Tibial nerve (tissue), 4 donors: Measurements from ENCODE around the gene TNFSF13. TPM values are rescaled to one million over a fixed set of nuclear protein-coding genes. Genes with fewer than 3 reads are reported as not detected.

Experiments
- DNase-seq, 2 donors: peaks; one replicate each; pipeline ENCODE4 v3.0.0-alpha.2; 2019; ENCODE audit warnings: low spot score in 2 of 2
- H3K27ac ChIP-seq, 4 donors: fragments of 200-600 bp; sonication (generic) in 3 of 4; one replicate each; pipeline ENCODE4 v1.5.1; 2017 to 2019; ENCODE audit warnings: mild to moderate bottlenecking in 1 of 4
- H3K27me3 ChIP-seq, 2 donors: fragments of 200-600 bp; sonication (generic) in 1 of 2; one replicate each; pipeline versions ENCODE4 v1.5.1 to v1.6.0; 2017 to 2019
- H3K36me3 ChIP-seq, 3 donors: fragments of 200-600 bp; sonication (generic); one replicate each; pipeline ENCODE4 v1.5.1; 2018 to 2019
- H3K4me1 ChIP-seq, 4 donors: fragments of 200-600 bp; sonication (generic) in 3 of 4; one replicate each; pipeline ENCODE4 v1.5.1; 2017 to 2019
- H3K4me3 ChIP-seq, 4 donors: fragments of 200-600 bp; sonication (generic) in 3 of 4; one replicate each; pipeline ENCODE4 v1.5.1; 2017 to 2019; ENCODE audit warnings: mild to moderate bottlenecking in 1 of 4, moderate library complexity in 1 of 4
- H3K9me3 ChIP-seq, 4 donors: fragments of 200-600 bp; sonication (generic) in 3 of 4; one replicate each; pipeline ENCODE4 v1.5.1; 2017 to 2019
- CTCF ChIP-seq, 5 experiments: fragments of 200-600 bp in 3 of 5; fragments of 450-650 bp in 2 of 5; sonication (generic) in 3 of 5; IDR thresholded peaks; one replicate each; pipeline ENCODE4 v1.5.1; 2016 to 2019; ENCODE audit warnings: antibody characterized with exemption in 5 of 5, mild to moderate bottlenecking in 3 of 5, moderate library complexity in 2 of 5
- EP300 ChIP-seq, 2 donors: sonication (generic); formaldehyde crosslinking; IDR thresholded peaks; one replicate each; pipeline ENCODE4 v1.6.1; 2017; ENCODE audit warnings: antibody characterized with exemption in 2 of 2, mild to moderate bottlenecking in 1 of 2
- POLR2A ChIP-seq, 2 donors: fragments of 450-650 bp; IDR thresholded peaks; one replicate each; pipeline ENCODE4 v1.6.1; 2017; ENCODE audit warnings: antibody characterized with exemption in 2 of 2, mild to moderate bottlenecking in 2 of 2, moderate library complexity in 2 of 2
- WGBS, 2 donors: methylation state at CpG; one replicate each; pipeline ENCODE4 v1.1.5; 2018; 5-methylcytosine and 5-hydroxymethylcytosine counted together
- total RNA-seq, 4 donors: library from RNA; depleted of rRNA; stranded (reverse); fragments of >200 nt; gene quantifications; one replicate each; pipeline ENCODE4 v1.1.0, GENCODE V29; 2016

Gene TNFSF13
- total RNA-seq, 4 donors from 2014 or later, result 44.7 to 93.3 (median 64.7) TPM

- Histone ChIP-seq H3K4me3 (peak within 1 kb of the TSS; percentile 71 to 88 (median 80)), H3K27me3 (no peaks in the 10 kb centered on the region), H3K9me3 (no peaks in the 10 kb centered on the region), H3K27ac (peak within 1 kb of the TSS; percentile 92 to 94 (median 94)), H3K36me3 (peaks cover 0 to 38% (median 10%) of the 10 kb centered on the region in 3 donors), H3K4me1 (peaks cover 0 to 79% (median 54%) of the 10 kb centered on the region in 4 donors)
- WGBS, 2 donors, result 1% methylated on average over 32 to 78 of the region's 82 CpGs
- TF ChIP-seq POLR2A (IDR thresholded peaks at IDR 0.05), result peak; percentile 29 to 71
- TF ChIP-seq CTCF (IDR thresholded peaks at IDR 0.05), result no peak
- peak in 1 of 2 donors; percentile 83 for TF ChIP-seq EP300 (IDR thresholded peaks at IDR 0.05)
- DNase-seq, result peak; percentile 79 to 85
Measured at GRCh38 chr17:7561589-7562207, 3.1 kb downstream of the TNFSF13 start, which contains the start of gene SENP3. Gene SENP3 (plus strand): TSS chr17:7561919. CDS start chr17:7563077, 1,158 bp downstream.

- Histone ChIP-seq H3K27ac (peak overlapping the region; percentile 75 to 94 (median 92)), H3K9me3 (no peaks in the 10 kb centered on the region), H3K4me1 (peaks cover 0 to 74% (median 49%) of the 10 kb centered on the region in 4 donors), H3K36me3 (peaks cover 2 to 43% (median 10%) of the 10 kb centered on the region in 3 donors), H3K27me3 (no peaks in the 10 kb centered on the region), H3K4me3 (peak overlapping the region; percentile 71 to 88 (median 80))
- 1% methylated on average over 16 to 28 of the region's 28 CpGs for WGBS, 2 donors
- no peak for TF ChIP-seq EP300 (IDR thresholded peaks at IDR 0.05)
- TF ChIP-seq POLR2A (IDR thresholded peaks at IDR 0.05), result no peak
- no peak for TF ChIP-seq CTCF (IDR thresholded peaks at IDR 0.05)
- no peak for DNase-seq
Measured at GRCh38 chr17:7562208-7562605, 3.7 kb downstream of the TNFSF13 start.

- H3K4me1 ChIP-seq, result peaks cover 0 to 63% (median 39%) of the 10 kb centered on the region in 4 donors
- peak overlapping the region in 1 of 4 donors; percentile 88 for H3K4me3 ChIP-seq
- no peak for TF ChIP-seq EP300 (IDR thresholded peaks at IDR 0.05)
- TF ChIP-seq CTCF (IDR thresholded peaks at IDR 0.05), result no peak
- no peak for TF ChIP-seq POLR2A (IDR thresholded peaks at IDR 0.05)
- H3K27me3 ChIP-seq, result no peaks in the 10 kb centered on the region
- no peaks in the 10 kb centered on the region for H3K9me3 ChIP-seq
- H3K27ac ChIP-seq, result no peak overlapping the region
- DNase-seq, result no peak
- WGBS, 2 donors, result 83% methylated on average over 30 of the region's 30 CpGs
- H3K36me3 ChIP-seq, result peaks cover 5 to 51% (median 10%) of the 10 kb centered on the region in 3 donors
Measured at GRCh38 chr17:7563115-7563869, 4.7 kb downstream of the TNFSF13 start.

GRCh38 chr17:7569571-7569970, 11.0 kb downstream of the TNFSF13 start:
- no peaks in the 10 kb centered on the region for H3K9me3 ChIP-seq
- no peaks in the 10 kb centered on the region for H3K27me3 ChIP-seq
- TF ChIP-seq CTCF (IDR thresholded peaks at IDR 0.05) (no peak), POLR2A (IDR thresholded peaks at IDR 0.05) (no peak), EP300 (IDR thresholded peaks at IDR 0.05) (no peak)
- peaks cover 0 to 29% (median 9%) of the 10 kb centered on the region in 4 donors for H3K4me1 ChIP-seq
- no peak overlapping the region for H3K4me3 ChIP-seq
- no peak for DNase-seq
- H3K27ac ChIP-seq, result no peak overlapping the region
- H3K36me3 ChIP-seq, result peaks cover 5 to 72% (median 17%) of the 10 kb centered on the region in 3 donors
- 82 to 85% methylated on average over 5 of the region's 5 CpGs for WGBS, 2 donors

GRCh38 chr17:7570351-7570750, 11.8 kb downstream of the TNFSF13 start:
- DNase-seq, result no peak
- Histone ChIP-seq H3K4me3 (no peak overlapping the region), H3K27me3 (no peaks in the 10 kb centered on the region), H3K9me3 (no peaks in the 10 kb centered on the region), H3K36me3 (peaks cover 5 to 72% (median 9%) of the 10 kb centered on the region in 3 donors), H3K4me1 (peaks cover 0 to 29% (median 17%) of the 10 kb centered on the region in 4 donors), H3K27ac (no peak overlapping the region)
- TF ChIP-seq CTCF (IDR thresholded peaks at IDR 0.05) (no peak), EP300 (IDR thresholded peaks at IDR 0.05) (no peak), POLR2A (IDR thresholded peaks at IDR 0.05) (no peak)
- WGBS, 2 donors, result 94 to 96% methylated on average over 10 of the region's 10 CpGs
